Fibroblast of the conjunctiva (primary cell): ENCODE results near the gene CNN2.
A peak's percentile ranks its signal among the peaks of the same experiment; 100 is the strongest.

Experiments
- DNase-seq: peaks from one replicate; pipeline ENCODE4 v3.0.0-alpha.2; 2010; ENCODE audit warnings: low read depth

Gene CNN2

GRCh38 chr19:1025960-1026782, at the start of gene CNN2:
Gene CNN2, plus strand, starts transcription at chr19:1026608. Its CDS starts 54 bp downstream, at chr19:1026662.
- no peak for DNase-seq

GRCh38 chr19:977058-977464, 49.3 kb upstream of the CNN2 start:
- DNase-seq, result no peak

GRCh38 chr19:979318-979741, 47.1 kb upstream of the CNN2 start:
- DNase-seq, result no peak

GRCh38 chr19:980133-980998, 46.0 kb upstream of the CNN2 start:
- DNase-seq, result no peak

- no peak for DNase-seq
These were observed 43.7 kb upstream of the CNN2 start for GRCh38 chr19:982567-983170.

- peak; percentile 68 for DNase-seq
These were observed 42.0 kb upstream of the CNN2 start, which contains the start of gene WDR18 for GRCh38 chr19:984165-984967. Gene WDR18, plus strand, starts transcription at chr19:984345. Its CDS starts 9 bp downstream, at chr19:984354.

- DNase-seq, result no peak
These were observed 40.3 kb upstream of the CNN2 start for GRCh38 chr19:986083-986482.

- DNase-seq, result no peak
These were observed 38.3 kb upstream of the CNN2 start for GRCh38 chr19:988081-988480.

- DNase-seq, result no peak
These were observed 37.9 kb upstream of the CNN2 start for GRCh38 chr19:988510-988909.

- DNase-seq, result no peak
These were observed 36.9 kb upstream of the CNN2 start for GRCh38 chr19:989381-990081.

GRCh38 chr19:990119-990571, 36.3 kb upstream of the CNN2 start:
- no peak for DNase-seq

- no peak for DNase-seq
These were observed 35.7 kb upstream of the CNN2 start for GRCh38 chr19:990746-991145.

GRCh38 chr19:991174-991931, 35.1 kb upstream of the CNN2 start:
- no peak for DNase-seq

GRCh38 chr19:991932-992669, 34.3 kb upstream of the CNN2 start:
- no peak for DNase-seq

- DNase-seq, result no peak
These were observed 33.7 kb upstream of the CNN2 start for GRCh38 chr19:992670-993055.

GRCh38 chr19:993361-993830, 33.0 kb upstream of the CNN2 start:
- DNase-seq, result no peak

- no peak for DNase-seq
These were observed 32.5 kb upstream of the CNN2 start for GRCh38 chr19:993831-994393.

GRCh38 chr19:994516-994915, 31.9 kb upstream of the CNN2 start:
- no peak for DNase-seq
